LNCaP clone FGC (cell line): ENCODE measurements around the gene ASB13.

Experiments used
- DNase-seq: peaks from one replicate; pipeline ENCODE4 v3.0.0-alpha.2; 2011; ENCODE audit warnings: low read depth
- H3K4me3 ChIP-seq: 2 replicates; pipeline ENCODE4 v1.5.1; 2011; ENCODE audit warnings: mild to moderate bottlenecking, low read depth, low read length, control low read depth
- CTCF ChIP-seq: IDR thresholded peaks from 2 replicates; pipeline ENCODE4 v1.5.1; 2012; ENCODE audit warnings: mild to moderate bottlenecking; ENCODE audit not compliant: control insufficient read depth, insufficient read depth; ENCODE audit errors: extremely low read depth

Gene ASB13

GRCh38 chr10:5590816-5591215 is 75.6 kb downstream of the ASB13 start:
- no peak overlapping the region for H3K4me3 ChIP-seq
- no peak for TF ChIP-seq CTCF
- DNase-seq: no peak

- no peak for TF ChIP-seq CTCF
- DNase-seq: no peak
These were observed 76.5 kb downstream of the ASB13 start for GRCh38 chr10:5589661-5590511.

GRCh38 chr10:5589011-5589660 is 77.3 kb downstream of the ASB13 start:
- no peak for TF ChIP-seq CTCF

More at GRCh38 chr10:5589661-5590511, 76.5 kb downstream of the ASB13 start:
- H3K4me3 ChIP-seq: no peak overlapping the region

More at GRCh38 chr10:5589011-5589660, 77.3 kb downstream of the ASB13 start:
- no peak overlapping the region for H3K4me3 ChIP-seq
- no peak for DNase-seq
